Skin epidermis (tissue), 12 donors: ENCODE measurements around the gene ITPRIPL2.

Experiments
- H3K27ac ChIP-seq, 21 experiments: fragments of 200-600 bp; sonication (generic) in 11 of 21; one replicate each; pipeline ENCODE4 v1.5.0; 2020; ENCODE audit warnings: mild to moderate bottlenecking in 3 of 21, inconsistent platforms in 2 of 21, moderate library complexity in 2 of 21
- H3K4me3 ChIP-seq, 7 experiments: fragments of 200-600 bp; sonication (generic) in 2 of 7; one replicate each; pipeline ENCODE4 v1.5.0; 2020; ENCODE audit warnings: inconsistent platforms in 2 of 7, mild to moderate bottlenecking in 2 of 7, moderate library complexity in 1 of 7

Gene ITPRIPL2

DNA sequence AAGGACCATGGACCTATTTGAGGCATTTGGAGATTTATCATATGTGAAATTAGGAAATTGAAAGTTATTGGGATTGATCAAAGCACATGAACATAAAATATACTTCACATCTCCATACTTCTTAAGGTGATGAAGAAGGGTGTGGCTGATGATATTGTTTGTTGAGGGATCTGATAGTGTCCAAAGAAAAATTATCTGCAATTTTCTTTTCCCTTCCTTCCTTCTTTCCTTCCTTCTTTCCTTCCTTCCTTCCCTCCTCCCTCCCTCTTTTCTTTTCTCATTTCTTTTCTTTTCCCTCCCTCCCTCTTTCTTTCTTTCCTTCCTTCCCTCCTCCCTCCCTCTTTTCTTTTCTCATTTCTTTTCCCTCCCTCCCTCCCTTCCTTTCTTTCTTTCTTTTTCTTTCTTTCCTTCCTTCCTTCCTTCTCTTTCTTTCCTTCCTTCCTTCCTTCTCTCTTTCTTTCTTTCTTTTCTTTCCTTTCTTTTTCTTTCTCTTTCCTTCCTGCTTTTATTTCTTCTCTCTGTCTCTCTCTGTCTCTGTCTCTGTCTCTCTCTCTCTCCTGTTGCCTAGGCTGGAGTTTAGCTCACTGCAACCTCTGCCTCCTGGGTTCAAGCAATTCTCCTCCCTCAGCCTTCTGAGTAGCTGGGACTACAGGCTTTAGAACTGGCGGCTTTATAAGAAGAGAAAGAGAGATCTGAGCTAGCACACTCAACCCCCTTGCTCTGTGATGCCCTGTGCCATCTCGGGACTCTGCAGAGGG lies 20.9 kb upstream of the ITPRIPL2 start:
- Histone ChIP-seq H3K4me3 (no peak overlapping the region), H3K27ac (no peak overlapping the region)

DNA sequence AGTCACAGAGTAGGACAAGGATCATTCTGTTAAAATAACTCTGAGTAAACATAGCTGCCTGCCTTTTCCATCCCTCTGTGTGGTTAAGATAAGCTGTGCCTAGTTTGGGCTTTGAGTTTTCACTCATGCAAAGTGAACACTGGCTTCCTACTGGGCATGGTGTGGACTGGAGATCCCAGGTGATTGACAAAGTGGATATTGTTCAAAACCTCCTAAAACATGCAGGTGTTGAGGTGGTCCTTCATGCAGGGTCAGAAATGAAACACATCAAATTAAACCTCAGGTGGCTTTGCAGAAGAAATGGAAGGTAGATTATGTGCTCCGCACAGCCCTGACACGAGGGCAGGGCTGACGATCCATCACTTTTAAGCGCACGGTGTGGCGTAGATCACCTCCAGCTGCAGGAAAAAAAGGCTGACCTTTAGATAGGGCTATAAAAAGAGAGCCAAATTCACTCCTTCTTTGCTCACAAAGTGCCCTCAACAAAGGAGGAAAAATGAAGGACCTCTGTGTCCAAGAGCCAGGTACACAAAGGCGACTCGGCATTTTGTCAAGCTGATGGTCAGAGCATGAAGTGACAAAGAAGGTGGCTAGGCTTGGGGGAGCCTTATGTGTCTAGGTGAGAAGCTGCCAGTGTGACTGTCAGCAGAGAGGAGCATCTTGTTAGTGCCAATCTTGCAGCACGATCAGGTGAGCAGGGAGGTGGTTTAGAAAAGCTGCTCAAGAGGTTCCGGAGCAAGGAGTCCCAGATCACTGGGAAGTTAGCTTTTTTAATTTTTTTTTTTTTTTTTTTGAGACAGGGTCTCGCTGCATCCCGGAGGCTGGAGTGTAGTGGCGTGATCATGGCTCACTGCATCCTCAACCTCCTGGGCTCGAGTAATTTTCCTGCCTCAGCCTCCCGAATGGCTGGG lies 19.9 kb upstream of the ITPRIPL2 start:
- H3K27ac ChIP-seq, result no peak overlapping the region

DNA sequence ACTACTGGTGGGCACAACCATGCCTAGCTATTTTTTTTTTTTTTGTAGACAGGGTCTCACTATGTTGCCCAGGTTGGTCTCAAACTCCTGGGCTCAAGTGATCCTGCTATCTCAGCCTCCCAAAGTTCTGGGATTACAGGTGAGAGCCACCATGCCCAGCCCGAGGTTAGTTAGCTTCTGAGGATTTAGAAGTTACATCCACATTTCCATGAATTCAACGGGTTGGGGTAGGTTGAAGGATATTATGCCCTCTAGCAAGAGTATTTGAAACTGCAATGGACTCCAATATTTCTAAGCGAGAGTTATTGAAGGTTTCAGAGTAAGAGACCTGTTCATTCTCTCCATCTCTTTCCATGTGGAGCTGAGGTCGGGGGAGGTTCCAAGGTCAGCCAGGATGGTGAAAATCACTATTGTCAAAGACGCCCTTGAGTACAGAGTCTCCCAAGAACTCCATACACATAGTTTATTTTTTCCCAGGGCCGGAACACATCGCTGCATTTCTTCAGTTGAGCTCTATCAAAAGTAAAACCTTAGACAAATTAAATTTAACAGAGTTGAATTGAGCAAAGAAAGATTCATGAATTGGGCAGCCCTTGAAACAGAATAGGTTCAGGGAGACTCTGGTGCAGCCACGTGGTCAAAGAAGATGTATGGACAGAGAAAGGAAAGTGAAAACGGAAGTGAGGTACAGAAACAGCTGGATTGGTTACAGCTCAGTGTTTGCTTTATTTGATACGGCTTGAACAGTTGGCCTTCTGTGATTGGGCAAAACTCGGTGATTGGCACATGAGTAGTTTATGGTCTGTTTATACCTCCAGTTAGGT lies 19.0 kb upstream of the ITPRIPL2 start:
- Histone ChIP-seq H3K27ac (no peak overlapping the region), H3K4me3 (no peak overlapping the region)

More for the DNA sequence above, 19.9 kb upstream of the ITPRIPL2 start:
- H3K4me3 ChIP-seq, result no peak overlapping the region

DNA sequence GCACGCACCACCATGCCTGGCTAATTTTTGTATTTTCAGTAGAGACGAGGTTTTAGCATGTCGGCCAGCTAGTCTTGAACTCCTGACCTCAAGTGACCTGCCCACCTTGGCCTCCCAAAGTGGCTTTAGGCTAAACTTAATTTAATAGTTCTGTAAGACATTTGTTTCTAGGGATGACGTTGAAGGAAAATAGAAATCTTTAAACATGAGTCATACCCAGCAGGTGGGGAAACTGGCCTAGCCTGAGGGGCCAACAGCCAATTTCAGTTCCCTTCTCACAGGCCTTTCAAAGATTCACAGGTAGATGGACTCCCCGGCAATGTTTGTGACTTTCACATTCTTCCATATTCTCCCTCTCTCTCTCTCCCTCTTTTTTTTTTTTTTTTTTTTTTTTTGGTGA lies 18.1 kb upstream of the ITPRIPL2 start:
- no peak overlapping the region for H3K4me3 ChIP-seq
- H3K27ac ChIP-seq, result no peak overlapping the region

DNA sequence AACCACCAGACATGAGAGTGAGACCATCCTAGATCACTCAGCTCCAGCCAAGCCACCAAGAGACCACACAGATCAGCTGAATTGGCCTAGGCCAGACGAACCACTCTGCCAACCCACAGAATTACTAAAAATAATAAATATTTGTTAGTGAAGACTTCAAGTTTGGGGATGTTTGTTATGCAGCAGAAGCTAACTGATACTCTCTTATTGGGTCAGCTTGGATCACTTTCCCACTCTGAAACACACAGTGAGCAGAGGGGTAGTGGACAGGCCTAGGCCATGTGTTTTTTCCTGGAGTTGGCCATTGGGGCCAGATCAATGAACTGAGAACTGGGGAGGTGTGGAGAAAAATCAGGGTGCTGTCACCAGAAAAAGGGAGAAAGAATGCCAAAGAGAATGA lies 15.6 kb upstream of the ITPRIPL2 start:
- H3K27ac ChIP-seq, result no peak overlapping the region
- no peak overlapping the region for H3K4me3 ChIP-seq

DNA sequence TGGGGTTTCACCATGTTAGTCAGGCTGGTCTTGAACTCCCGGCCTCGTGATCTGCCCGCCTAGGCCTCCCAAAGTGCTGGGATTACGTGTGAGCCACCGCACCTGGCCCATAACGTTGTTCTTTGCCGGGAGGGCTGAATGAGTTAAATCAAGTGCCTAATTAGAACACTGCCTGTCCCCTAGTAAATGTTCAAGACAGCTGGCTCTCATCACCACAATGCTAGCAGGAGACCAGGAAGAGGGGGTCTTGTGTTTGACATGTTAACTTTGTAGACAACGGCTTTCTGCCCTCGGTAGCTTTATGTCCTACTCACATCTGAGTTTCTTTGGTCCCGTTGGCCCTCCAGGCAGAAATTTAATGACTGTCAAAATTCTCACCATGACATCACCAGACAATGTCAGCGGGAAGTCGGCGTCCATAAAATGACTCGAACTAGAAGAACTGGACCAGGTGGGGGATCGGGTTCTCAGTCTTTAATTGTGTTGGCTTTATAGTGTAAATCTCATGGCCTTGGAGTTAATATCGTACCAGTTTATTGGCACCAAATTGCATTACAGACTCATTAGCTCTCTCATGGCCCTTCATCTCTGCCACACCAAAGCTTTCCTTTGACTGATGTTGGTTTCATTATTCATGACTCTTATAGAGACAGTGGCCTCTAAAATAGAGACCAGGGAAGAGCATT lies 11.4 kb upstream of the ITPRIPL2 start:
- Histone ChIP-seq H3K4me3 (no peak overlapping the region), H3K27ac (no peak overlapping the region)

DNA sequence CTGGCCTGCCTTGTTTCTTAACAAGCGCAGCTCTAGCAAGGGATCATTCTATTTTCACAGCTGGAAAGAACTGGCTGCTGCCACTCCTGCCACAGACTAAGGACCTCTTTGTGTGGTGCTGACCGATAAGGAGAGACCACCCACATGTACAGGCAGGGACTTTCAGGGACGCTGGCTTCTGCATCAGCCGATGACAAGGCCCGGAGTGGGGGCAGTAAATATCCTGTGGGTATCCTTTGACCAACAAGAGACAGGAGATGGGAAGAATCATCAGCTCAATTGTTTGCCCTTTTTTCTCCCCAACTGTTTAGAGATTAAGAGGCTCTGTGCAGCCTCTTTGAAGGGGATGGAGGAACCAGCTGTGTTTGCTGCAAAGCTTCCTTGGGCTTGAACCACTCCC lies 9.2 kb upstream of the ITPRIPL2 start:
- H3K27ac ChIP-seq, result no peak overlapping the region

DNA sequence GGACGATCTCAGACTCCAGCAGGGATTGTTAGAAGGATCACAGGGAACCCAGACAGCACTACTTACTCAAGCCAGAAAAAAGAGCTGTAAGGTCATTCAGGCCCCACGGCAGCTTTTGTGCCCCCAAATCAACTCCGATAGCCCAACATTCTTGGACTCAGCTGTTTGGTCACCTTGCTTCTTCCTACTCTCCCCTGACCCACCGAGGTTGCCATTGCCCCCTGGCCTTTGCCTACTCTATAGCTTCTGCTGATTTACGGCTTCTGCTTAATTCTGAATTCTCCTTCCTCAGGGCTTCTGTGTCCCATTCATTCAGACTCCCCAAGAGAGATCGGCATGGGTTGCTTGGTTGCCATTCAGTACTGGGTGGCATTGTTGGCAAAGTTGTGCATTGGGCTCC lies 8.6 kb upstream of the ITPRIPL2 start:
- Histone ChIP-seq H3K4me3 (no peak overlapping the region), H3K27ac (no peak overlapping the region)

More for the DNA sequence above, 9.2 kb upstream of the ITPRIPL2 start:
- H3K4me3 ChIP-seq, result no peak overlapping the region

DNA sequence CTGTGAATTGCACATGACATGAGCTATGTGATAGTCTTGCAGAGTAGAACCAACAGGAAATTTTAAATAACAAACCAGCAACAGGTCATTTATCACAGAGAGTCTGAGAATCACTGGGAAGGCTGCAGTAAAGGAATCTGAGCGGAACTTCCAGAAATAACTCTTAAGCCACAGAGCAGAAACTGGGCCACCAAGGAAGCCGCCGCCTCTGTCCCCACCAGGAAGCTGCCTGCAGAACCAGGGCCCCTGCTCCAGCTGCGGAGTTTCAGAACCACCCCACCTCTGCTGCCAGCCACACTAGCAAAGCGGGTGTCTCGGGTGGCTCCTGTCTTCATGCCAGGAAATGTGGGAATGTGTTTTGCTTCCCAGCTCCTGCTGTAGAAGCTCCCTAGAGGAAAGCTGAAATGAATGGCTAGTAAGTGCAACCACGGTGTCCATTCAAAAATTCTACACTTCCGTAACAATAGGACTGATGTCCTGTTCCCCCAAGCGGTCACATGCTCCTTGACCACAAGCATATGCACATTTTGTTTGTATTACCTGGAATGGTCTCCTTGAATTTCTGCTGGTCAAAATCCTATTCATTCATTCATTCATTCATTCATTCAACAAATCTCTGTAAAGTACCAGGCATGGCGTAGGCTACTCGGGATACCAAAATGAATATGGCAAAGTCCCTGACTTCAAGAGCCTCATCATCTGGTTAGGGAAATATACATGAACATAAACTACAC lies 7.7 kb upstream of the ITPRIPL2 start:
- H3K4me3 ChIP-seq, result no peak overlapping the region
- no peak overlapping the region for H3K27ac ChIP-seq

DNA sequence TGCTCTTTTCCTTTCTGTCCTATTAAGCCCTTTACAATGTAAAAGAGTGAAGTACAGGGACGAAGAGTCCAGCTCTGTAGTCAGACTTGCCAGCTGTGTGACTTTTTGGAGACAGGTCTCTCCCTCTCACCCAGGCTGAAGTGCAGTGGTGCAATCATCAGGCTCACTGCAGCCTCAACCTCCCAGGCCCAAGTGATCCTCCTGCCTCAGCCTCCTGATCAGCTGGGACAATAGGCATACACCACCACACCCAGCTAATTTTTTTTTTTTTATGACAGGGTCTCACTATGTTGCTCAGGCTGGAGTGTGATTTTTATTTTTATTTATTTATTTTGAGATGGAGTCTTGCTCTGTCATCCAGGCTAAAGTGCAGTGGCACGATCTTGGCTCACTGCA lies 7.1 kb upstream of the ITPRIPL2 start:
- Histone ChIP-seq H3K4me3 (no peak overlapping the region), H3K27ac (no peak overlapping the region)

DNA sequence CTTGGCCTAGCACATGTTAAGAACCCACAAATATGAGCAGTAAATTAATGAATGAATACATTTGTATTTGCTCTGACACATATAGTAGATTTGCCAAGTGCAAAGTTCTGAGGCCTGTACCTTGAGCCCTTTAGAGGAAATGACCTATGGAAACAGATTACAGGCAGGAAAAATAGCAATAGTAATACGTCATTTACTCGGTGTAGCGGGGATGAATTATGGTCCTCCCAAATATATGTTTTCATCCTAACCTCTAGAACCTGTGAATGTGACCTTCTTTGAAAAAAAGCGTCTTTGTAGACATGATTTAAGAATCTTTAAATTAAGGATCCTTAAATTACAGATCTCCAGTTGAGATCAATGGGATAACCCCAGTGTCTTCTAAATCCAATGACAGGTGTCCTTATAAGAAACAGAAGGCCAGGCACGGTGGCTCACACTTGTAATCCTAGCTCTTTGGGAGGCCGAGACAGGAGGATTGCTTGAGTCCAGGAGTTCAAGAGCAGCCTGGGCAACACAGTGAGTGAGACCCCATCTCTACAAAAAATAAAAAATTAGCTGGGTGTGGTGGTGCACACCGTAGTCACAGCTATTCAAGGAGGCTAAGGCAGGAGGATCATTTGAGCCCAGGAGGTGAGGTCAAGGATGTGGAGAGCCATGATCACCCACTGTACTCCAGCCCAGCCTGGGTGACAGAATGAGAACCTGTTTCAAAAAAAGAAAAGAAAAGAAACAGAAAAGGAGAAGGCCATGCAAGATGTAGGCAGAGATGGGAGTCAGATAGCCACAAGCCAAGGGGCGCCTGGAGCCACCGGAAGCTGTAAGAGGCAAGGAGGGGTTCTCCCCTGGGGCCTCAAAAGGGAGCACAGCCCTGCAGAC lies 5.1 kb upstream of the ITPRIPL2 start:
- no peak overlapping the region for H3K27ac ChIP-seq

DNA sequence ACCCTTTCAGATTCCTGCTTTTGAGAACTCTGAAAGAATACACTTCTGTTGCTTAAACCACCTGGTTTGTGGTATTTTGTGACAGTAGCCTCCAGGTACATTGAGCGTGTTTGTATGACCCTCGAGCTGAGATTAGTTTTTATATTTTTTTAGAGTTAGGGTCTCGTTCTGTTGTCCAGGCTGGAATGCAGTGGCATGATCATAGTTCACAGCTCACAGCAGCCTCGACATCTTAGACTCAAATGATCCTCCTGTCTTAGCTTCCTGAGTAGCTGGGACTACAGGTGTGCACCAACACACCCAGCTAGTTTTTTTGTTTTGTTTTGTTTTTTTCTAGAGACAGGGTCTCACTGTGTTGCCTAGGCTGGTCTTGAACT lies 4.5 kb upstream of the ITPRIPL2 start:
- H3K4me3 ChIP-seq, result no peak overlapping the region
- no peak overlapping the region for H3K27ac ChIP-seq

More for the DNA sequence above, 5.1 kb upstream of the ITPRIPL2 start:
- H3K4me3 ChIP-seq, result no peak overlapping the region

DNA sequence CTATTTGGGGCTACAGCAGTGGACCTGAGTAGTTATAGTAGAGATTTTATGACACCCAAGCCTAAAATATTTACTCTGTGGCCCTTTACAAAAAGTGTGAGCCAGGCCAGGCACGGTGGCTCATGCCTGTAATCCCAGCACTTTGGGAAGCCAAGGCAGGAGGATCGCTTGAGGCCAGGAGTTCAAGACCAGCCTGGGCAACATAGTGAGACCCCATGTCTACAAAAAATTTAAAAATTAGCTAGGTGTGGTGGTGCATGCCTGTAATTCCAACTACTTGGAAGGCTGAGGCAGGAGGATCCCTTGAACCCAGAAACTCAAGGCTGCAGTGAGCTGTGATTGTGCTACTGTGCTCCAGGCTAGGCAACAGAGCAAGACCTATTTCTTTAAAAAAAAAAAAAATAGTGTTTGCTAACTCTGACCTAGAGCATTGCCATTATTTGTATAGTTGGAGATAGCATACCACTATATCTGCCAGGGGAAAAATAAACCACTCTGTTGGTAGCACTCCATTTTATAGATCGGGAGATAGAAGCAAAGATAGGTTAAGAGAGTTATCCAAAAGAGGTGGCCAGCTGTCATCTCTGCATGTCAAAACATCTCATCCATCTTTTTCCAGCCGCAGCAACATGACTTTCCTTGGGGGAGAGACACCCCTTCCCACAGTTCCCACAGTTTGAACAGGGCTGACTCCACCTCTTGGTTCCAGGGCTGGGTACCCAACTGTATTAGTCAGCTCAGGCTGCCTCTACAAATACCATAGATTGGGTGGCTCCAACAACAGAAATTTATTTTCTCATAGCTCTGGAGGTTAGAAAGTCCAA lies 3.0 kb upstream of the ITPRIPL2 start:
- Histone ChIP-seq H3K4me3 (no peak overlapping the region), H3K27ac (no peak overlapping the region)

DNA sequence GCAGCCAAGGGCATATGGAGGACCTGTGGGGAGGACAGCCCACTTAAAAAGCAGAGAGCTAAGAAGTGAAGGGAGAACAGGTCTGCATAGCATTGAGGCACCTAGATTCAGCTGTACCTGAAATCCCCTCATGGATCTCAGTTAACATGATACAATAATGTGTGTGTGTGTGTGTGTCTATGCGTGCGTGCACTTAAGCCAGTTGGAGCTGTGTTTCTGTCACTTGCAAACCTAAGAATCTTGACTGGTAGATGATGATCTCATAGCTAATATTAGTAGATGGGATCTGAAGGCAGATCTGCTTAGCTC lies 1.7 kb upstream of the ITPRIPL2 start:
- H3K4me3 ChIP-seq, result no peak overlapping the region
- H3K27ac ChIP-seq, result peak overlapping the region in 2 of 21 experiments; percentile 19 to 29

DNA sequence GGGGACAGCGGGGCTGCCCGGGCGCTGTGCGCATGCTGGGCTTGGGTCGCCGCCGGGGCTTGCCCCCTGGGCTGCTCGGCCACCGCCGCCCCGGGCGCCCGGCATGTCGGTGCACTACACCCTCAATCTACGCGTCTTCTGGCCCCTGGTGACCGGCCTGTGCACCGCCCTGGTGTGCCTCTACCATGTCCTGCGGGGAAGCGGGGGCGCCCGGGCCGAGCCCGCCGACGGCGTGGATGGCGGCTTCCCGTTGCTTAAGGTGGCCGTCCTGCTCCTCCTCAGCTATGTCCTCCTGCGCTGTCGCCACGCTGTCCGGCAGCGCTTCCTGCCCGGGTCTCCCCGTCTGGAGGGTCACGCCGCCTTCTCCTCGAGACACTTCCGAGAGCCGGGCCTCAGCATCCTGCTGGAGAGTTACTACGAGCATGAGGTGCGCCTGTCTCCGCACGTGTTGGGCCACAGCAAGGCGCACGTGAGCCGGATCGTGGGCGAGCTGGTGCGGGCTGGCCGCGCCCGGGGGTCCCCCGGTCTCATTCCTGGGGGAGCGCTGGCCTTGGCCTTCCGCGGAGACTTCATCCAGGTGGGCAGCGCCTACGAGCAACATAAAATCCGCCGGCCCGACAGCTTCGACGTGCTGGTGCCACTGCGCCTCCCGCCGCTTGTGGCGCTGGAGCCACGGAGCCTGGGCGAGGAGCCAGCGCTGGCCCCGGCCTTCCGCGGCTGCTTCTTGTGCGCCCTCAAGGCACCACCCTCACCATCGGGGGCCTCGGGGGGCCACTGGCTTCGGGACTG lies 789 bp downstream of the ITPRIPL2 start:
- Histone ChIP-seq H3K4me3 (peak overlapping the region; percentile 45 to 66 (median 64)), H3K27ac (peak overlapping the region; percentile 75 to 98 (median 93))
